A549 (cell line): ENCODE results near the gene MEN1.

Experiments used
- CTCF ChIP-seq: fragments of >200 bp; sonication (Bioruptor Twin); formaldehyde crosslinking; IDR thresholded peaks from 3 replicates; pipeline ENCODE4 v1.5.1; 2016
- EP300 ChIP-seq, 2 experiments: fragments of >200 bp; sonication (Bioruptor Twin); formaldehyde crosslinking; IDR thresholded peaks; 2 replicates in 1 of 2; 3 replicates in 1 of 2; pipeline ENCODE4 v1.6.1; 2016 to 2017
- JUNB ChIP-seq: fragments of >200 bp; sonication (Bioruptor Twin); formaldehyde crosslinking; IDR thresholded peaks from 2 replicates; pipeline ENCODE4 v1.6.1; 2016
- MAX ChIP-seq: IDR thresholded peaks from 2 replicates; pipeline ENCODE4 v1.6.1; 2012
- MYC ChIP-seq: IDR thresholded peaks from 2 replicates; pipeline ENCODE4 v1.6.1; 2012; ENCODE audit warnings: mild to moderate bottlenecking, inconsistent platforms, low read length, improper control_type of control experiment, borderline replicate concordance
- PBX3 ChIP-seq: IDR thresholded peaks from 2 replicates; pipeline ENCODE4 v1.6.1; 2012
- PHF8 ChIP-seq: fragments of 200-600 bp; sonication (generic); IDR thresholded peaks from 2 replicates; pipeline ENCODE4 v1.6.1; 2016; ENCODE audit warnings: low read depth, mild to moderate bottlenecking, antibody characterized with exemption, moderate library complexity, borderline replicate concordance
- RARB ChIP-seq: fragments of 250-450 bp; sonication (Bioruptor Pico); IDR thresholded peaks from 2 replicates; pipeline ENCODE4 v1.8.0; 2021; ENCODE audit warnings: mild to moderate bottlenecking, moderate library complexity
- SMC3 ChIP-seq: fragments of >200 bp; sonication (Bioruptor Twin); formaldehyde crosslinking; IDR thresholded peaks from 3 replicates; pipeline ENCODE4 v1.6.1; 2018; ENCODE audit warnings: inconsistent platforms
- USF2 ChIP-seq: fragments of 450-650 bp; IDR thresholded peaks from 2 replicates; pipeline ENCODE4 v1.6.1; 2014; ENCODE audit warnings: antibody characterized with exemption
- ZC3H11A ChIP-seq: fragments of 450-650 bp; IDR thresholded peaks from 2 replicates; pipeline ENCODE4 v1.6.1; 2014; ENCODE audit warnings: antibody characterized with exemption, mild to moderate bottlenecking

- no peak for TF ChIP-seq CTCF
- TF ChIP-seq ZC3H11A, result no peak
- no peak for TF ChIP-seq MAX
- no peak for TF ChIP-seq MYC
- TF ChIP-seq PBX3, result no peak
- no peak for TF ChIP-seq SMC3
- no peak for TF ChIP-seq RARB (CRISPR knock-in tag)
- no peak for TF ChIP-seq EP300 (IDR thresholded peaks at IDR 0.05)
- TF ChIP-seq JUNB, result no peak
- TF ChIP-seq USF2, result no peak
- TF ChIP-seq PHF8, result no peak
Measured at GRCh38 chr11:64764753-64765152, 45.6 kb downstream of the MEN1 start.
